Upper lobe of left lung (tissue), 4 donors: ENCODE measurements around the gene CRYGS.

ENCODE experiments used
- EP300 ChIP-seq, 4 donors: sonication (generic); formaldehyde crosslinking; IDR thresholded peaks; one replicate each; pipeline ENCODE4 v1.5.1; 2017; ENCODE audit warnings: antibody characterized with exemption in 4 of 4, control low read depth in 2 of 4
- POLR2A ChIP-seq, 4 donors: fragments of 450-650 bp; IDR thresholded peaks; one replicate each; pipeline ENCODE4 v1.5.1; 2016 to 2017; ENCODE audit warnings: antibody characterized with exemption in 4 of 4, mild to moderate bottlenecking in 2 of 4
- POLR2AphosphoS5 ChIP-seq, 2 donors: sonication (generic); formaldehyde crosslinking; IDR thresholded peaks; one replicate each; pipeline ENCODE4 v1.5.1; 2017; ENCODE audit warnings: antibody characterized with exemption in 2 of 2
- TF ChIP-seq, protein P1 (sequence below), 6 experiments: fragments of 450-650 bp in 4 of 6; fragments of 200-600 bp in 2 of 6; sonication (generic) in 2 of 6; IDR thresholded peaks; one replicate each; pipeline ENCODE4 v1.5.1; 2016 to 2019; ENCODE audit warnings: antibody characterized with exemption in 6 of 6

- TF ChIP-seq, protein P1, sequence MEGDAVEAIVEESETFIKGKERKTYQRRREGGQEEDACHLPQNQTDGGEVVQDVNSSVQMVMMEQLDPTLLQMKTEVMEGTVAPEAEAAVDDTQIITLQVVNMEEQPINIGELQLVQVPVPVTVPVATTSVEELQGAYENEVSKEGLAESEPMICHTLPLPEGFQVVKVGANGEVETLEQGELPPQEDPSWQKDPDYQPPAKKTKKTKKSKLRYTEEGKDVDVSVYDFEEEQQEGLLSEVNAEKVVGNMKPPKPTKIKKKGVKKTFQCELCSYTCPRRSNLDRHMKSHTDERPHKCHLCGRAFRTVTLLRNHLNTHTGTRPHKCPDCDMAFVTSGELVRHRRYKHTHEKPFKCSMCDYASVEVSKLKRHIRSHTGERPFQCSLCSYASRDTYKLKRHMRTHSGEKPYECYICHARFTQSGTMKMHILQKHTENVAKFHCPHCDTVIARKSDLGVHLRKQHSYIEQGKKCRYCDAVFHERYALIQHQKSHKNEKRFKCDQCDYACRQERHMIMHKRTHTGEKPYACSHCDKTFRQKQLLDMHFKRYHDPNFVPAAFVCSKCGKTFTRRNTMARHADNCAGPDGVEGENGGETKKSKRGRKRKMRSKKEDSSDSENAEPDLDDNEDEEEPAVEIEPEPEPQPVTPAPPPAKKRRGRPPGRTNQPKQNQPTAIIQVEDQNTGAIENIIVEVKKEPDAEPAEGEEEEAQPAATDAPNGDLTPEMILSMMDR (IDR thresholded peaks at IDR 0.05), result no peak
- no peak for TF ChIP-seq POLR2A (IDR thresholded peaks at IDR 0.05)
- no peak for TF ChIP-seq EP300 (IDR thresholded peaks at IDR 0.05)
- TF ChIP-seq POLR2AphosphoS5 (IDR thresholded peaks at IDR 0.05), result no peak
Observed at GRCh38 chr3:186582541-186582940, 38.4 kb upstream of the CRYGS start.
